IMR-90 (cell line): Measurements from ENCODE around the gene IQCB1. TPM values are rescaled to one million over a fixed set of nuclear protein-coding genes. Genes with fewer than 3 reads are reported as not detected.
"Not testable (repeated sequence)": the region's sequence is repeated elsewhere in the genome, so short reads cannot be mapped to it uniquely, and the experiment has no call there.

Source experiments
- ATAC-seq: fragments of 200-7000 bp; cut with Tn5 transposase; 2 replicates; pipeline ENCODE4 v1.9.1; 2020; ENCODE audit warnings: low read depth, mild to moderate bottlenecking, moderate library complexity
- BruUV-seq: library from RNA; stranded (reverse); fragments of 400-500 nt; replicated peaks from 2 replicates; lab custom pipeline; 2021; lab: Mats Ljungman, UMichigan
- CTCF ChIA-PET: fragments of 300-600 bp; formaldehyde crosslinking; extraction: SDS; loops from one replicate; lab custom pipeline; 2021; ENCODE audit warnings: antibody characterized with exemption; lab: Yijun Ruan, JAX
- POLR2A ChIA-PET: fragments of 300-600 bp; sonication (Branson Sonifier 250); formaldehyde crosslinking; loops from one replicate; lab custom pipeline; 2022; ENCODE audit warnings: antibody characterized with exemption; ENCODE audit not compliant: unreplicated experiment; lab: Charles Lee
- DNase-seq: peaks from one replicate; pipeline ENCODE4 v3.0.0; 2013
- H2AFZ ChIP-seq: replicated peaks from 2 replicates; pipeline ENCODE3; 2013; ENCODE audit warnings: low read length, mild to moderate bottlenecking; ENCODE audit not compliant: poor library complexity
- H2AK5ac ChIP-seq: 2 replicates; pipeline ENCODE4 v1.6.1; 2013; ENCODE audit warnings: low read depth, low read length, inconsistent platforms
- H2AK9ac ChIP-seq: replicated peaks from 2 replicates; pipeline ENCODE3; 2013; ENCODE audit warnings: mild to moderate bottlenecking, low read depth, low read length, moderate library complexity; ENCODE audit not compliant: poor library complexity
- H2BK120ac ChIP-seq: 2 replicates; pipeline ENCODE4 v1.6.1; 2013; ENCODE audit warnings: low read depth, low read length, inconsistent platforms
- H2BK15ac ChIP-seq: 3 replicates; pipeline ENCODE4 v1.6.1; 2013; ENCODE audit warnings: low read depth, low read length, inconsistent platforms
- H2BK20ac ChIP-seq: 2 replicates; pipeline ENCODE4 v1.6.1; 2013; ENCODE audit warnings: low read depth, mild to moderate bottlenecking, inconsistent platforms, low read length, moderate library complexity
- H2BK5ac ChIP-seq: 2 replicates; pipeline ENCODE4 v1.6.1; 2013; ENCODE audit warnings: mild to moderate bottlenecking, low read depth, low read length, inconsistent platforms; ENCODE audit not compliant: poor library complexity, severe bottlenecking
- H3K14ac ChIP-seq: replicated peaks from 2 replicates; pipeline ENCODE4 v1.6.1; 2013; ENCODE audit warnings: low read depth, low read length, inconsistent platforms
- H3K18ac ChIP-seq: 2 replicates; pipeline ENCODE4 v1.6.1; 2013; ENCODE audit warnings: low read depth, low read length, control low read depth
- H3K23ac ChIP-seq: 2 replicates; pipeline ENCODE4 v1.6.1; 2013; ENCODE audit warnings: low read depth, low read length, inconsistent platforms
- H3K27ac ChIP-seq: 2 replicates; pipeline ENCODE4 v1.5.1; 2013; ENCODE audit warnings: mild to moderate bottlenecking, control low read depth, low read length; ENCODE audit not compliant: insufficient read depth
- H3K27me3 ChIP-seq: 2 replicates; pipeline ENCODE4 v1.6.1; 2013; ENCODE audit warnings: low read length; ENCODE audit not compliant: control insufficient read depth, insufficient read depth
- H3K36me3 ChIP-seq: 2 replicates; pipeline ENCODE4 v1.6.1; 2013; ENCODE audit warnings: low read length, mixed read lengths; ENCODE audit not compliant: control insufficient read depth, insufficient read depth
- H3K4ac ChIP-seq: 2 replicates; pipeline ENCODE4 v1.6.1; 2013; ENCODE audit warnings: low read depth, low read length, inconsistent platforms
- H3K4me1 ChIP-seq: 2 replicates; pipeline ENCODE4 v1.6.1; 2013; ENCODE audit warnings: low read length, mixed read lengths; ENCODE audit not compliant: control insufficient read depth, insufficient read depth
- H3K4me2 ChIP-seq: 2 replicates; pipeline ENCODE4 v1.6.1; 2013; ENCODE audit warnings: low read depth, mild to moderate bottlenecking, control low read depth, low read length, moderate library complexity
- H3K4me3 ChIP-seq: 2 replicates; pipeline ENCODE4 v1.5.1; 2013; ENCODE audit warnings: low read depth, mild to moderate bottlenecking, control low read depth, low read length, moderate library complexity; ENCODE audit not compliant: insufficient read depth
- H3K56ac ChIP-seq: 2 replicates; pipeline ENCODE4 v1.6.1; 2013; ENCODE audit warnings: low read length, inconsistent platforms; ENCODE audit not compliant: insufficient read depth; ENCODE audit errors: extremely low read depth
- H3K79me1 ChIP-seq, 2 experiments: 2 replicates each; pipeline ENCODE4 v1.6.1; 2013; ENCODE audit warnings: low read length in 2 of 2, inconsistent platforms in 1 of 2, low read depth in 1 of 2
- H3K9ac ChIP-seq: 2 replicates; pipeline ENCODE4 v1.6.1; 2013; ENCODE audit warnings: low read depth, low read length, control low read depth
- H3K9me1 ChIP-seq: 2 replicates; pipeline ENCODE4 v1.6.1; 2013; ENCODE audit warnings: low read length, inconsistent platforms; ENCODE audit not compliant: insufficient read depth
- H3K9me3 ChIP-seq: 2 replicates; pipeline ENCODE4 v1.6.1; 2013; ENCODE audit warnings: low read length; ENCODE audit not compliant: control insufficient read depth, insufficient read depth
- H4K20me1 ChIP-seq: 2 replicates; pipeline ENCODE4 v1.6.1; 2013; ENCODE audit warnings: low read length, inconsistent platforms; ENCODE audit not compliant: insufficient read depth
- H4K5ac ChIP-seq: 2 replicates; pipeline ENCODE4 v1.6.1; 2013; ENCODE audit warnings: mild to moderate bottlenecking, low read depth, low read length, control low read depth
- H4K8ac ChIP-seq, 2 experiments: 2 replicates each; pipeline ENCODE4 v1.6.1; 2013; ENCODE audit warnings: low read depth in 2 of 2, low read length in 2 of 2, control low read depth in 1 of 2, inconsistent platforms in 1 of 2
- H4K91ac ChIP-seq: 2 replicates; pipeline ENCODE4 v1.6.1; 2013; ENCODE audit warnings: low read depth, low read length, inconsistent platforms; ENCODE audit not compliant: insufficient read depth
- BHLHE40 ChIP-seq: fragments of 150-350 bp; IDR thresholded peaks from 2 replicates; pipeline ENCODE4 v1.6.1; 2016; ENCODE audit warnings: mild to moderate bottlenecking, low read depth, low read length
- CEBPB ChIP-seq: IDR thresholded peaks from 2 replicates; pipeline ENCODE4 v1.6.1; 2012; ENCODE audit warnings: low read depth, low read length, improper control_type of control experiment
- CHD1 ChIP-seq: IDR thresholded peaks from 2 replicates; pipeline ENCODE4 v1.6.1; 2012; ENCODE audit warnings: low read depth, low read length, improper control_type of control experiment
- FOS ChIP-seq: fragments of 150-350 bp; IDR thresholded peaks from 2 replicates; pipeline ENCODE4 v1.6.1; 2016; ENCODE audit warnings: low read depth, low read length
- MAFK ChIP-seq: IDR thresholded peaks from 2 replicates; pipeline ENCODE4 v1.6.1; 2012; ENCODE audit warnings: low read depth, low read length, improper control_type of control experiment
- MAZ ChIP-seq: IDR thresholded peaks from 2 replicates; pipeline ENCODE4 v1.6.1; 2012; ENCODE audit warnings: low read depth, mild to moderate bottlenecking, low read length, improper control_type of control experiment, moderate library complexity, borderline replicate concordance
- POLR2A ChIP-seq: IDR thresholded peaks from 2 replicates; pipeline ENCODE4 v1.6.1; 2012; ENCODE audit warnings: mild to moderate bottlenecking, low read depth, low read length
- RCOR1 ChIP-seq: IDR thresholded peaks from 2 replicates; pipeline ENCODE4 v1.6.1; 2012; ENCODE audit warnings: mild to moderate bottlenecking, low read length, improper control_type of control experiment; ENCODE audit not compliant: insufficient replicate concordance
- WGBS, 2 experiments: methylation state at CpG; one replicate each; pipeline versions ENCODE4 v1.1.5 to v1.1.7; 2013; ENCODE audit warnings: missing lambda C conversion rate in 2 of 2; ENCODE audit not compliant: insufficient read length in 1 of 2; ENCODE audit errors: extremely low coverage in 2 of 2; 5-methylcytosine and 5-hydroxymethylcytosine counted together
- dilution Hi-C: fragments of 300-500 bp; cut with HindIII; formaldehyde crosslinking; loops from one replicate; pipeline ENCODE4 v1.14.3; 2018; ENCODE audit warnings: low sequenced_read_pairs; ENCODE audit not compliant: unreplicated experiment
- in situ Hi-C: fragments of 300-500 bp; cut with MboI; formaldehyde crosslinking; loops from 3 replicates; pipeline ENCODE4 v1.14.3; 2019; ENCODE audit warnings: low sequenced_read_pairs, inconsistent platforms, mixed read lengths
- intact Hi-C: fragments of 100-400 bp; cut with micrococcal nuclease; formaldehyde crosslinking; loops from 2 replicates; pipeline ENCODE4 v1.10.0; 2022
- polyA plus RNA-seq, 3 experiments: library from polyadenylated mRNA; depleted of rRNA; stranded (reverse); fragments of >200 nt; gene quantifications; 2 replicates each; pipeline ENCODE4 v1.2.3, GENCODE V29; 2012; ENCODE audit warnings: low replicate concordance in 1 of 3
- total RNA-seq: library from RNA; depleted of rRNA; stranded (reverse); fragments of >200 nt; gene quantifications from 2 replicates; pipeline ENCODE4 v1.2.3, GENCODE V29; 2012
- TF ChIP-seq, protein P1 (sequence below): fragments of 150-350 bp; IDR thresholded peaks from 2 replicates; pipeline ENCODE4 v1.6.1; 2017; ENCODE audit warnings: mild to moderate bottlenecking, antibody characterized with exemption, low read length, low read depth

The IQCB1 gene
- total and polyA plus RNA-seq, 2 of the 4 experiments (the other 2 are of a cell fraction): 13.5 to 18.3 TPM

DNA sequence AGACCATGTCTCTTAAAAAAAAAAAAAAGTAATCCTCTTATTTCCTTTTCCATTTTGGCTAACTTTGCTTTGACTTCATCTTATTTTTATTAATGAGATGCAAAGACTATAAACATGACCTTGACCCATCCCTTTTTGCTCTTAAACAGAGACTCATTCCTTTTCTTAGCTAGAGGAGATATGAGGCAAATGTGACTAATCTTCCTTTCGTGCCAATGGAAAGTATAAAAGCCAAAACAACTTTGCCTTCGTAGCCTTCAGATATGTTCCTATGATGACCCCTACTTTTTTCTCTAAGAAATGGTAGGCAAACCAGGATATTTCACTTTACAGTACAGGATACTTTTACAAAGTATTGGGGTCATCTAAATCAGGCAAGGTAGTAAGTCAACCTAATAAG, 48.4 kb downstream of the IQCB1 start:
- no peaks in the 10 kb centered on the region for H4K20me1 ChIP-seq
- ChIA-PET CTCF (interaction anchor here (1.5 kb wide), 1 partner anchor 27 kb away, joined by 3 read pairs; no protein-coding TSS in a partner anchor), POLR2A (no interaction called here)
- no peak overlapping the region for H4K8ac ChIP-seq
- H3K27ac ChIP-seq: no peak overlapping the region
- dilution Hi-C loops: no loop called here
- ATAC-seq: peak; percentile 82
- DNase-seq: peak; percentile 73
- H3K36me3 ChIP-seq: peaks cover 2% of the 10 kb centered on the region; the same call in 1 of the 2 replicates
- H3K14ac ChIP-seq: no peak overlapping the region
- WGBS, 2 experiments: no CpG with 5 or more reads among the region's 2 CpGs
- H3K18ac ChIP-seq: no peak overlapping the region
- H2AFZ ChIP-seq: no peak overlapping the region
- H3K4me1 ChIP-seq: no peaks in the 10 kb centered on the region
- H4K91ac ChIP-seq: no peak overlapping the region
- in situ Hi-C loops: no loop called here
- H3K4ac ChIP-seq: no peak overlapping the region
- no peaks in the 10 kb centered on the region for H3K27me3 ChIP-seq
- no peak overlapping the region for H3K56ac ChIP-seq
- intact Hi-C loops: no loop called here
- H3K23ac ChIP-seq: no peak overlapping the region
- BruUV-seq: no TSS peak
- TF ChIP-seq MAFK (no peak), BHLHE40 (no peak), RCOR1 (no peak), POLR2A (no peak), MAZ (no peak), FOS (no peak), CHD1 (no peak), CEBPB (no peak)
- TF ChIP-seq, protein P1, sequence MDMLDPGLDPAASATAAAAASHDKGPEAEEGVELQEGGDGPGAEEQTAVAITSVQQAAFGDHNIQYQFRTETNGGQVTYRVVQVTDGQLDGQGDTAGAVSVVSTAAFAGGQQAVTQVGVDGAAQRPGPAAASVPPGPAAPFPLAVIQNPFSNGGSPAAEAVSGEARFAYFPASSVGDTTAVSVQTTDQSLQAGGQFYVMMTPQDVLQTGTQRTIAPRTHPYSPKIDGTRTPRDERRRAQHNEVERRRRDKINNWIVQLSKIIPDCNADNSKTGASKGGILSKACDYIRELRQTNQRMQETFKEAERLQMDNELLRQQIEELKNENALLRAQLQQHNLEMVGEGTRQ: no peak
- H3K79me1 ChIP-seq: no peaks in the 10 kb centered on the region
- H2AK5ac ChIP-seq: no peak overlapping the region
- H3K4me2 ChIP-seq: no peak overlapping the region
- H3K9me1 ChIP-seq: no peaks in the 10 kb centered on the region
- no peak overlapping the region for H2BK120ac ChIP-seq
- no peak overlapping the region for H4K5ac ChIP-seq
- no peaks in the 10 kb centered on the region for H3K9me3 ChIP-seq
- no peak overlapping the region for H3K4me3 ChIP-seq
- no peak overlapping the region for H2BK20ac ChIP-seq
- no peak overlapping the region for H2AK9ac ChIP-seq
- no peak overlapping the region for H2BK5ac ChIP-seq
- H2BK15ac ChIP-seq: no peak overlapping the region
- H3K9ac ChIP-seq: no peak overlapping the region

DNA sequence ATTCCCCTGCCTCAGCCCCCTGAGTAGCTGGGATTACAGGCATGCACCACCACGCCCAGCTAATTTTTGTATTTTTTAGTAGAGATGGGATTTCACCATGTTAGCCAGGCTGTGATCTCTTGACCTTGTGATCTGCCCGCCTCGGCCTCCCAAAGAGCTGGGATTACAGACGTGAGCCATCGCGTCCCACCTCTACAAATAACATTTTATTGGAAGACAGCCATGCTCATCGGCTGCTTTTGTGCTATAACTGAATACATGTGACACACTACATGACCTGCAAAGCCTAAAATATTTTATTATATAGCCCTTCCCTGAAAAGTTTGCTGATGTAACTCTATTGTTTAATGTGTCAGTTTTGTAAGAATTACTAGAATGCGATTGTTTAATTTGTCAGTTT, 52.1 kb downstream of the IQCB1 start:
- dilution Hi-C loops, H4K8ac ChIP-seq, CTCF ChIA-PET, BruUV-seq, H4K5ac ChIP-seq, POLR2A ChIA-PET, DNase-seq, H4K91ac ChIP-seq, H3K79me1 ChIP-seq, H3K9ac ChIP-seq, H4K20me1 ChIP-seq, H3K4me1 ChIP-seq, H3K9me3 ChIP-seq, H3K36me3 ChIP-seq, H2AFZ ChIP-seq, H3K18ac ChIP-seq, intact Hi-C loops, H3K27ac ChIP-seq, H3K4ac ChIP-seq, H3K9me1 ChIP-seq, H2AK9ac ChIP-seq, H3K23ac ChIP-seq, H3K4me3 ChIP-seq, H2BK120ac ChIP-seq, in situ Hi-C loops, H3K27me3 ChIP-seq, H2BK15ac ChIP-seq, H2BK5ac ChIP-seq, H3K4me2 ChIP-seq, H2AK5ac ChIP-seq, H3K56ac ChIP-seq, H2BK20ac ChIP-seq, ATAC-seq, H3K14ac ChIP-seq: not testable (repeated sequence)
- 100% methylated on average over 2 of the region's 8 CpGs; no CpG with 5 or more reads in 1 of the 2 experiments for WGBS, 2 experiments
